ENCODE data around the gene PCDH1.
A peak's percentile ranks its signal among the peaks of the same experiment; 100 is the strongest.

PCDH1 gene

DNA sequence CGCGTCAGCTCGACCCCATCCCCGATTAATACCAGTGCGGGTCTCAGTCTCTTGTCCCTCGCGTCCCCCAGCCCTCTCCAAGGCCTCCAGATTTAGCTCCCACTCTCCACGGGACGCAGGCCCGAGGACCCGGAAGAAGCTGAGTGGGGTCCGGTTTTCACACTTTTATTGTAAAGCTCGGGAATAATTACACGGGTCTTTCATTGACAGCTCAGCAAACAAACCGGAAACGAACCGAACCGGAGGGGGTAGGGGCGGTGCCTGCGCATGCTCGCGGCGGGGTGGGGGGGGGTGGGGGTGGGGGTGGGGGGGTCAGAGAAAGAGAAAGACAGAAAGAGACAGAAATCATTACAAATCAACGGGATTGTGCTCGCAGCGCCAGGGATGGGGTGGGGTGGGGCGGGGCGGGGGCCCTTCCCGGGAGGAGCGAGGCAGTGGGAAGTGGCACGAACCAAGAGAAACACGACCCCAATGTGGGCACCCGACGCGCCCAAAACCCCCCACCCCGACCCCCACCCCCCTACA, 27.9 kb downstream of the PCDH1 start:
- no peak for FAIRE-seq
- peak; percentile 49 for DNase-seq (ENCODE audit: insufficient read length)
- TF ChIP-seq TAF1 (IDR thresholded peaks at IDR 0.05; ENCODE audit: borderline replicate concordance, low read depth, low read length) = no peak
- TF ChIP-seq POLR2A (IDR thresholded peaks at IDR 0.05; ENCODE audit: low read depth, low read length) = no peak
- no peak for TF ChIP-seq POLR2AphosphoS5 (IDR thresholded peaks at IDR 0.05; ENCODE audit: low read depth, low read length)

DNA sequence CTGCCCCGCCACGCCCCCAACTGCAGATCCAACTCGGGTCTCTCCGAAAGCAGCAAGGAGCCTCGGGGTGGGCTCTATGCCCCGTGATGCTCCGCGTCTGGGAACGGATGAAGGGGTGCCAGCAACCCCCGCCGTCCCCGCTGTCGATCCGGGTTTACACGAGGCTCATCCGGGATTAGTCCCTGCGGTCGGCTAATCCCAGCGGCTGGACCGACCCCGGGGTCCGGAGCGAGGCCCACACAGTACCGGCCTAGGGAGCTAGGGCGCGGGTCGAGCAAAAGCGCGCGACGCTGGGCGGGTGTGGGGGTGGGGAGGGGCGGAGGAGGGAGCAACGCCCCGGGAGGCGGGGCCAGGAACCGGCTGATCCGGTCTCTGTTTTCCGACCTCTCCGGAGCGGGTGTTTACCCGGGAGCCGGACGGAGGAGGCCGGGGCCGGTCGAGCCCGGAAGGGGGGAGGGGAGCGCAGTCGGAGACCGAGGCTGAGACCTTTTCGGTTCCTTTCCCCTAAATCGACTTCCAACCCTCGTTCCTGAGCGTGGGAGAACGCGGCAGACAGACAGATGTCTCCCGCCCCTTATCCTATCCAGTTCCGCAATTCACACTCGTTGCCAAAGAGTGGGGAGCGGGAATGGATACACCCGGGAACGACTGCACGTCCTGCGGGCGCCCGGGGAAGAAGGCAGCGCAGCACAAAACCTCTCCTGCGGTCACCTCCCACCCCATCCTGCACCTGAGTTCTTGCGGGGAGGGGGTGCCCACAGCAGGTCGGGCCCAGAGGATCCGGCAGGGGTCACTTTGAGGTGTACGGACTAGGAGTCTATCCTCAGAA, 28.6 kb downstream of the PCDH1 start:
- peak; percentile 51; the same call in 1 of the 2 replicates for TF ChIP-seq POLR2A (IDR thresholded peaks at IDR 0.05; ENCODE audit: low read depth, low read length)
- no peak for TF ChIP-seq TAF1 (IDR thresholded peaks at IDR 0.05; ENCODE audit: borderline replicate concordance, low read depth, low read length)
- DNase-seq (ENCODE audit: insufficient read length) = peak; percentile 84
- peak; percentile 78 for FAIRE-seq

DNA sequence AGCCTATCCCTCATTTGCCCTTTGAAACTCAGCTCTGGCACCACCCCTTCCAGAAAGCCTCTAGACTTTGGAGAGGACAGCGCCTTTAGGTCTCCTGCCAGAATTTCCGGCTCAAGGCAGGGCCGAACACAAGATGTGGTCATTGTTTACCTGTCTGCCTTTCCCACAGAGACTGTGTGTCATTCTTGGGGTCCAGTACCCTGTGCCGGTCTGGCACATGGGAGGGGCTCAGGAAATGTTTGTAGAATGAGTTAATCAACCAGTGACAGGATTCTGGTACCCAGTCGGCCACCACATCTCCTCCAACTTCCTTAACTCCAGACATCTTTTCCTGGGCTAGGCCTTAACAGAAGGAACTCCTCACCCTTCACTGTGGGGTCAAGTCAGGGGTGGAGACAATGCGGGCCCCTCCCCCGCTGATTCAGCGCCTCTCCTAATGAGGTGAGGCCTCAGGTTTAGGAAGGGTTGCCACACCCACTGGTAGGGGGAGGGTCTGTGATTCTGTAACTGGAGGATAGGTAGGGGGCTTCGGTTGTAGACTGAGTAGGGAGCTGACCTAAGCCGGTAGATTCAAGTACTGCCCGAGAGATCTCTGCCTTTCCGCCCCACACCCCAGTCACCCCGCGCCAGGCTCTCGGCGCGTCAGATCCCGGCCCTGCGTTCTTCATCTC, 29.3 kb downstream of the PCDH1 start:
- no peak for DNase-seq (ENCODE audit: insufficient read length)
- TF ChIP-seq POLR2AphosphoS5 (IDR thresholded peaks at IDR 0.05; ENCODE audit: low read depth, low read length) (no peak), TAF1 (IDR thresholded peaks at IDR 0.05; ENCODE audit: borderline replicate concordance, low read depth, low read length) (no peak), POLR2A (IDR thresholded peaks at IDR 0.05; ENCODE audit: low read depth, low read length) (no peak)
- no peak for FAIRE-seq

DNA sequence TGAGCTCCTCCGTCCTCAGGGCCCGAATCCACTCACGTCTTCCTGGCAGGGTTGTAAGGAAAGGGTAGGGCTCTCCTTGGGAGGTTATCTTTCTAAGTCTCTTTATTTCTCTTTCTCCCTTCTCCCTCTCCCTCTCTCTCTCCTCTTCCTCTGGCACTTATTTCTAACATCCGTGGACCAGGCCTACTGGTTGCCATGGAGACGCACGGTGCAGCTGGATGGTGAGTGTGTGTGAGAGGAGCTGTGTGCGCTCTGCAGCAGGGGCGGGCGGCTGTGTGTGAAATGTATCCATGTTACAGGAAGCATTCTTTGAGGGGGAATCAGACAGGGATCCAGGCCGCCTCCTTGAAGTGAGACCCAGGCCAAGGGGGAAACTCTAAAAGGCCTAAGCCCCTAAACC, 32.2 kb downstream of the PCDH1 start:
- DNase-seq (ENCODE audit: insufficient read length) = no peak
- FAIRE-seq = no peak
- TF ChIP-seq TAF1 (IDR thresholded peaks at IDR 0.05; ENCODE audit: borderline replicate concordance, low read depth, low read length) (no peak), POLR2A (IDR thresholded peaks at IDR 0.05; ENCODE audit: low read depth, low read length) (no peak), POLR2AphosphoS5 (IDR thresholded peaks at IDR 0.05; ENCODE audit: low read depth, low read length) (no peak)

GRCh38 chr5:141845371-141845851, 32.8 kb downstream of the PCDH1 start:
- FAIRE-seq (no peak), DNase-seq (ENCODE audit: insufficient read length) (no peak)
- no peak for TF ChIP-seq POLR2AphosphoS5 (IDR thresholded peaks at IDR 0.05; ENCODE audit: low read depth, low read length)
- no peak for TF ChIP-seq TAF1 (IDR thresholded peaks at IDR 0.05; ENCODE audit: borderline replicate concordance, low read depth, low read length)
- TF ChIP-seq POLR2A (IDR thresholded peaks at IDR 0.05; ENCODE audit: low read depth, low read length) = no peak

- FAIRE-seq (no peak), DNase-seq (ENCODE audit: insufficient read length) (no peak)
- TF ChIP-seq POLR2A (IDR thresholded peaks at IDR 0.05; ENCODE audit: low read depth, low read length) (no peak), TAF1 (IDR thresholded peaks at IDR 0.05; ENCODE audit: borderline replicate concordance, low read depth, low read length) (no peak), POLR2AphosphoS5 (IDR thresholded peaks at IDR 0.05; ENCODE audit: low read depth, low read length) (no peak)
These were observed 33.7 kb downstream of the PCDH1 start for GRCh38 chr5:141844414-141845097.

DNA sequence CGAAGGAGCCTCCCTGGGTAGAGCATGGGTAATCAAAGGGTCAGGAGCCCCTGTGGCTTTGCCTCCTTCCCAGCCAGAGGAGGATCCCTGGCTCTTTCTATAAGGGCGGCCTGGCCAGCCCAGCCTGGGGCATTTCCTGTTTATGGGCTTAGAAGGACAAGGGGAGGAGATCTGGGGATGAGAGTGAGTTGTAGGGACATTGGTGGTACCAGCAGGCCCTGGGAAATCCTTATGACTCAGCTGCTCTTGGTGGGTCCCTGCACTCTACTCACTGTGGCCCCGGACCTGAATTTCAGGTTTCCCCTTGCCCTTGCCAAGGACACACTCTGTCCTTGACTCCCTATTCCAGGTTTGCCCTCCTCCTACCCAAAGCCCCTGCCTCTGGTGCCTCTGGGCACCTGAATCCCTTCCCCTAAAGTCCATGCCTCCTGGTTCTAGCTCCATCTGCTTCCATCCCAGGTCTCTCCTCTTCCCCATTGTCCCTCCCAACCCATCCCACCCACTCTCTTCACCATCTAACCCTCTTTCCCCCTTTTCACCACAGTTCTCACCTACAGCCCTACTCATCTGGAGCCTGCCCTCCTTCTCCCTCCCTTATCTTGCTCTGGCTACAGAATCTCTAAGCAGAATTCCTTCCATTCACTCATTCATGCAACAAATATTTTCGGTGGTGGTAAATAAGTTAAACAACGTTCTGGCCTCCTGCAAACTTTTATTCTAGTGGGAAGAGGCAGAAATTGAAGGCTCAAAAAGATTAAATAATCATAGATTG, 34.9 kb downstream of the PCDH1 start:
- no peak for FAIRE-seq
- no peak for TF ChIP-seq POLR2AphosphoS5 (IDR thresholded peaks at IDR 0.05; ENCODE audit: low read depth, low read length)
- TF ChIP-seq POLR2A (IDR thresholded peaks at IDR 0.05; ENCODE audit: low read depth, low read length) = no peak
- no peak for TF ChIP-seq TAF1 (IDR thresholded peaks at IDR 0.05; ENCODE audit: borderline replicate concordance, low read depth, low read length)
- no peak for DNase-seq (ENCODE audit: insufficient read length)

DNA sequence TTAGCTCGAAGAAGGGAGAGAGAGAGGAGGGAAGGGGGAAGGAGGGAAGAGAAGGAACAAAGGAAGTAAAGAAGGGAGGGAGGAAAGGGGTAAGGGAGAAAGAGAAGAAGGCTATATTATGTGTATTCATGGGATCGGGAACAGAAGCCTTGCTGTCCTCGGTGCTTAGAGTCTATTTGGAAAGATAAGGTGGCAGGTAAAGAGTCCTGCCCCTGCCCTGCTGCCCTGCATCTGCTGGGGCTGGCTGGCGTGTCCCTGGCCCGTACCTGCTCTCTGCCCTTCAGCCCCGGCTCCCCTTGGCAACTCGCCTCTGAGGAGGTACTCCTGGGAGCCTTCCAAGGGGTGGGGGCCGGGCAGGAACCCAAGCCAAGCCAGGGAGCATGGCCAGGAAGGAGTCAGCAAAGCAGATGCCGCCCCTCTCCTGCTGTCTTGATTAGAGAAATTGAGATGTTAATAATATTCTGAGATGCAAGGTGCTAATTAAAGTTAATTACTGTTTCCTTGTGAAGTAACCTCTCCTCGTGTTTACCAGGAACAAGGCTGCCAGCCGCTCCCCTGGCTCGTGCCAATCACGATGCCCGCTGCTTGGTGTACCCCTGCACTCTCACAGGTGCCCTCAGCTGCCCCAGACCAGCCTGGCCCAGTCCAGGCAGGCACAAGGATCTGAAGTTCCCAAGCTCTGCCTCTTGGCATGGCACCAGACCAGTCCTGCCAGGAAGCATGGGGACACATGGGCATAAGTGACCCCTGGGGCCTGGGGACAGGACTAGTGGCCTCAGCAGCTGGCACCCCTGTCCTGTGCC, 36.6 kb downstream of the PCDH1 start:
- TF ChIP-seq TAF1 (IDR thresholded peaks at IDR 0.05; ENCODE audit: borderline replicate concordance, low read depth, low read length) (no peak), POLR2A (IDR thresholded peaks at IDR 0.05; ENCODE audit: low read depth, low read length) (no peak), POLR2AphosphoS5 (IDR thresholded peaks at IDR 0.05; ENCODE audit: low read depth, low read length) (no peak)
- no peak for DNase-seq (ENCODE audit: insufficient read length)
- FAIRE-seq = no peak

DNA sequence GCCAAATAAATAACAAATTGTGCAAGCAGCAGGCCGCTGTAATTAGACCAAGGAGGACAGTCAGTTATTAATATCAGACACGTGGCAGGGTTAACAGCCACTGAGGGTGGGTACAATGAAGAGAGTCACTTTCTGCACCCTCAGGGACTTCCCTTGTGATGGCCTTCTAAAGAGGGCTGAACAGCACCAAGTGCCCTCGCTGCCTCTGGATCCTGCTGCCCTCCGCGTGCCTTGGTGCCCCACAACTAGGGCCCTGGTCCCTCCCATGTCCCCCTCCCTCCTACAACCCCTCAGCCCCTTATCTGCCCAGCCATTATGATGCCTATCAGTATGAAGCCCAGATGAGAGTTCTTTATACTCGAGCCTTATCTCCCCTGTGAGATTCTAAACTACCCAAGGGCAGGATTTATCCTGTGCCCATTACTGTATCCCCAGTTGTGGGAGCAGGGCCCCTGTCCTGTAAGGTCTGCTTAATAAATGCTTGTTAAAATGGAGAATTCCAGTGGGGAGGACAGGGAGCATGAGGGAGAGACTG, 37.3 kb downstream of the PCDH1 start:
- TF ChIP-seq POLR2AphosphoS5 (IDR thresholded peaks at IDR 0.05; ENCODE audit: low read depth, low read length) (no peak), POLR2A (IDR thresholded peaks at IDR 0.05; ENCODE audit: low read depth, low read length) (no peak), TAF1 (IDR thresholded peaks at IDR 0.05; ENCODE audit: borderline replicate concordance, low read depth, low read length) (no peak)
- DNase-seq (ENCODE audit: insufficient read length) = no peak
- no peak for FAIRE-seq
